GM19467 (cell line): ENCODE data around the gene SRGAP3.

Experiments used
- ATAC-seq: cut with Tn5 transposase; IDR thresholded peaks from one replicate; pipeline ENCODE4 v1.9.1; 2021; ENCODE audit warnings: mild to moderate bottlenecking, moderate library complexity; ENCODE audit not compliant: unreplicated experiment

SRGAP3 gene

DNA sequence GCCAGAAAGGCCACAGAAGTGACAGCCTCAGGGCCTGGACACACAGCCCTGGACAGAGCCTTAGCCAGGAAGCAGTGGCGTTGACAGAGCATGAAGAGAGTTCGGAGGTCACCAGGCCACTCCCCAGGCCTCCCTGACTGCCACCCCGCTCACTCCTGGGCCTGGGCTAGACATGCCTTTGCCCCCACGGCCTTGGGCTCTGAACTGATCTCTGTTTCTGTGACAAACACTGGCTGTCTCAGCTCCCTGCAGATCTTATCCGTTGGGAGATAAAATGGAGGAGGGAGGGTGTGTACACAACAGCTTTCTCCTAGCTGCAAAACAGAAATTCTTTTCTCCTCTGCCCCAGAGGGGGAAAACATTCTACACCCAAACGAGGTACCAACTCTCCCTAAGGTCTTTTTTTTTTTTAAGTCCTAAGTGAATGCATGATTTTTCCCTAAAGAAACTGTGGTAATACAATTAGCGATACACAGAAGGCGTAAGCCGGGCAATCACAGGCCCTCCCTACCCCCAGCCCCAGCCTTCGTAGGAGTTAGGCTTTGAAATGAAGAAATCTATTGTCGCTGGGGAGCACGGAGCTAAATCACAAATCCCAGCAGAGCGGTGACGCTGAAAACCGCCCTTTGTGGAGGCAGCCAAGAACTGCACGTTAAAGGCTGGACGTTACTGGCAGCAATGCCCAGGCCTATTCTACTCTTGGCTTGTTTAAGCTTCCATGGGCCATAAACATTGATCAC lies 45.0 kb downstream of the SRGAP3 start:
- no peak for ATAC-seq

DNA sequence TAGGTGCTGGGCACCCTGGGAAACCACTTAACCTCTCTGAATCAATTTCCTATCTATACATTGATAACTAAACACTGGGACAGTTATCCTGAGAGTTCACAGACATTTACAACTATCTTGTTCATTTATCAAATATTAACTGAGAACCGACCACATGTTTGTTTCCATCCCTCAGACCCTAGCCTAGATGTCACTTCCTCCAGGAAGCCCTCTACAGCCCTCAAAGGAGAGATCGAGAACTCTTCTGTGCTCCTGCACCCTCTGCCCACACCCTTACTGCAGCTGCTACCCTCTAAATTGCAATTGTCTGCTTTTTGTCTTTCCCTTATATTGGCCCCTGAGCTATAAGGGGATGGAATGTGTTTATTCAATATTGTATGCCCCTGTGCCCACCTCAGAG lies 46.1 kb downstream of the SRGAP3 start:
- ATAC-seq: no peak

DNA sequence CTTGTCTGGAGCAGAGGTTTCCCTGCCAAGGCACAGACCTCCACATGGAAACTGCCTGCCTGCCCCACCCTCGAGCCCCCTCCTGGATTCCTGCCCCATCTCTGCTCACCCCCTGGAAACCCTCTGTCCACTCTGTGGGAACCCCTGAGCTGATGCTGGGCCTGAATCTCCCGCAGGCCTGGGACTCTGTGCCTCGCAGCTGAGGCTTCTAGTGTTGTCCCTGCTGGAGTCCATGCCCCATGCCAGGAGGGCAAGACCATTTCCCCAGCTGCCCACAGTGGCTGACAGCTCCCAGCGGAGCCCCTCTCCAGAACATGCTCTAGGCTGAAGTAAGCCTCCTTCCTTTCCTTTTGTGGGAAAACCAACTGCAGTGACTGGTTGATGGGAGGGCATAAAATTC lies 46.9 kb downstream of the SRGAP3 start:
- ATAC-seq: no peak

DNA sequence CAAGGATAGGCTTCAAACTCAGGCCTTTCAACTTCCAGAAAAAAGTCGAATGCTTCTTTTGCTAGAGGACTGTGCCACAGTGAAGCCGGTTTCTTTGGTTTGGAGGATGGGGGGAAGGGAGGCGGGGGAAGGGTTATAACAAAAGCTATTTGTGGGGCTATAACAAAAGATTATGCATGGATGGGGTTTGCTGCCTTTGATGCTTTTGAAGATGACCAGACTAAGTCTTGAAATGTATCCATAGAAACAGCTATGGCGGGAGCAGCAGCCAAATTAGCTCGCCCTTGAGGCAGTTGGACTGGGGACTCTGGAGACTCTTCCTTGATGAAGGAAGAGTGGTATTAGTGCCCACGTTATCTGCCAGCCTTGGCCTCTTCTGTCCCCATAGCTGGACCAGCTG lies 47.5 kb downstream of the SRGAP3 start:
- no peak for ATAC-seq

DNA sequence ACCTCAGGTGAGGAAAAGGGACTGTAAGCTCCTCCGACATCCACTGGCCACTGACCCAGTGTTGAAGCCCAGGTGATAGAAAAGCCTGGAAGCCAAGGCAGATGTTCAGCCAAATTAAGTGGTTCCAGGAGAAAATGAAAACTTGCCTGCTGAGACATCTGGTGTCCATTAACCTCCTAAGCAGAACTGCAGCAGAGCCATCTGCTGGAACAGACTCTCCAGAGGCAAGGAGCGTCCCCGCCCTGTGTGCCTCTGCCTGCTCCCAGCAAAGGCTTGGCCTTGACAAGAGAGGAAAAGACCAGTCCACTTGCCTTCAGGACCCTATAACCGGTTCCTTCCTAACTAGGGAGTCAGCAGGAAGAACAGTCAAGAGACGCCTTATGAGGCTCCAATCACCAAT lies 48.2 kb downstream of the SRGAP3 start:
- ATAC-seq: no peak

DNA sequence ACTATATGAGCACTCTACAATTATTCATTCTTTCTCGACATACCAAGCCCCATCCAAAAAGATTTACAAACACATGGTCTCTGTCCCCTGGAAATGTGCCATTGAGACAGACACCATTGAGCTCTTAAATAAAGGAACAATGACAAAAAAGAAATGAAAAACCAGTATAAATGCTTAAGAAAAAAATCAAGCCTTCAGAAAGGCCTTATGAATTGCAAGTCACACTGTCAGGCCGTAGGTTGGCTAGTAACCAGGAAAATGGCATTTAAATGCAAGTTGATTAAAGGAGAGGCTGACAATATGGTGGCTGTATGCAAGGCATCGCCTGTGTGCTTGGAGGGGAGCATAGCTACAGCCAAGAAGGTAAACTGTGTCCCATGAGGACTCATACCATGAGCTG lies 49.7 kb downstream of the SRGAP3 start:
- no peak for ATAC-seq

DNA sequence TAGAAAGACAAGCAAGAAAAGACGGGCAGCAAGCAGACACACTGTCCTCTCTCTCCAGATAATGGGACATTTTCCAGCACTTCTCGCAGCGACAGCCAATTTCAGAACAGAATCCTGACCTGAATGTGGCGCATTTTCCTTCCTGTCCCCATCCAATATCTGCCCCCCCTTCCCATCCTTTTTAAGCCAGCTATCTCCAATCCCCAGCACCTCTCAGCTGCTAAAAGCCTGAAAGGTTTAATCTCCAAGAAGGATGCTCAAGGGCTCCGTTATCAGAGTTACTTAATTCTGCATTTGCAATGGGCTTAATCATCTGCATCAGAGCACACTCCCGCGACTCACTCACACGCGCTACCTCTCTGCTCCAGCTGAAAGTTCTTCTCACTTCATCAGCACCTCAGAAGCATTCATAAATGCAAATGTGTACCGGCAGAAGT lies 50.5 kb downstream of the SRGAP3 start:
- no peak for ATAC-seq

DNA sequence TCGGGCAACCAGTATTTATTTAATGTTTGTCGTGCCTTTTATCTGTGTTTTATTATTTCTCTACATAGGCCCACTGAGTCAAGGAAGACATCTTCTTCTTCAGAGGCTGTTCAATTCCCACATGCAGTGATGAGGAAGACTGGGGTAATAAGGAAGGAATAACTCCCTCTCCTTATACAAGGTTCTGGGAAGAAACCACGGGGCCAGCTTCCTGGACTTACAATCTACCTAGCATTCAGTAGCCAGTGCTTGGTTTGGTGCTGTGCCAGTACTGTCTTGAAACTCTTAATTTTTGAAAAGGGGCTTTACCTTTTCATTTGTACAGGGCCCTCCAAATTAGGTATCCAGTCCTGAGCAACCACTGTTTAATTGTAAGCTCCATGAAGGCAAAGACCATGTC lies 51.2 kb downstream of the SRGAP3 start:
- no peak for ATAC-seq

DNA sequence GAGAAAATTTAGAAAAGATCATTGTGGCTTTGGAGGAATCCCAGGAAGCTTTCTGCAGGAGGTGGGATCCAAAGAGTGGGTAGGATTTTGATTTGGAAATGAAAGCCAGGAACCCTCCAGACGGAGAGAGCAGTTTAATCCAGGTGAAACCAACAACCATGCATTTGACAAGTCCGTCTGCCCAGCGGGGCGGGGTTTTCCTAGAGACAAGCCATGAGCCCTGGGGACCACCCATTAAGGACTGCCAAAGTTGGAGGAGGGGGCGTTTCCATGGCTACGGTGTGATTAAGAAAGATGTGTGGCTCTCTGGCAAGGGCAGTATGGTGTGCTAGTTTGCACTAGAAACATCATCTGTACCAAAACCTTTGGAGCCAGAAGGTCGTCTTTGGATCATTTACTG lies 53.4 kb downstream of the SRGAP3 start:
- ATAC-seq: no peak

DNA sequence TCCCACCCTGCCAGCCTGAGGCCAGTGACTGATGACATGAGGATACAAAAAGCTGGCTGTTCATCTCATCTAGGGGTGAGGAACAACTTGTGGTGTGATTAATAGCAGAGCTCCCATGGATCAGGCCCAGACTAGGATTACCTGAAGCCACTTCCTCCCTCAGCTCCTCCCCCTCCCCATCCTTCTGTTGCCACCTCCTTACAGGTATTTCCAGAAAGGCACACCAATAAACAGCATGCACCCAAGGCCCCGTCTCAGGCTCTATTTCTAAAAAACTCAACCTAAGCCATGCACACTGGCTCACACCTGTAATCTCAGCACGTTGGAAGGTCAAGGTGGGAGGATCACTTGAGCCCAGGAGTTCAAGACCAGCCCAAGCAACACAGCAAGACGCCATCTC lies 54.1 kb downstream of the SRGAP3 start:
- ATAC-seq: no peak

DNA sequence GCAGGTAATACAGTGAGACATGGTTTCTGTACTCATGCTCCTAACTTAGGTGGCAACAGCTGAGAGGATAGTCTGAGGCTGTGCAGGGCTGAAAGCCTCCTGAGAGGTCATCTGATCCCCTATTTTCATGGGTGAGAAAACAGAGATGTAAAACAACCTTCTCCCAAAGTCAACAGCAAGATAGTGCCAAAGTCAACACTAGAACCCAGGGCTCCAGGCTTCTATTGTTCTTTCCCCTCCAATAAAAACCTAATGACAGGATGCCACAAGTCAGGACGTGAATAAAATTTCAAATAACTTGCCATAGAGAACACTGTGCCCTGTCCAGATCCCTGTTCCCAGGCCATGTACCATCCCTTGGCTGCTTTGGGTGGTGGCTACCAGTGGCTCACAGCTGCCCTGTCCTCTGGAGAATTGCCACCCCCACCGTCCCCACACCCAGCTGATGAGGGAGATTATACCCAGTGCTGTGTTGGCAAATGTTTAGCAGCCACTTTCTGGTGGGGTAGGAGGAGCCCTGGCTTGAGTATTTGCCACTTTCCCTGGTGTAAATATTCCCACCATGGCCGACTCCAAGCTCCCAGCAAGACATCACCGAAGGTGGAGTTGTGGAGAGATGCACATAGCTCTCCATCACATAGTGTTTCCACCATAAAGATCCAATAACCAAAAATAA lies 54.8 kb downstream of the SRGAP3 start:
- no peak for ATAC-seq

DNA sequence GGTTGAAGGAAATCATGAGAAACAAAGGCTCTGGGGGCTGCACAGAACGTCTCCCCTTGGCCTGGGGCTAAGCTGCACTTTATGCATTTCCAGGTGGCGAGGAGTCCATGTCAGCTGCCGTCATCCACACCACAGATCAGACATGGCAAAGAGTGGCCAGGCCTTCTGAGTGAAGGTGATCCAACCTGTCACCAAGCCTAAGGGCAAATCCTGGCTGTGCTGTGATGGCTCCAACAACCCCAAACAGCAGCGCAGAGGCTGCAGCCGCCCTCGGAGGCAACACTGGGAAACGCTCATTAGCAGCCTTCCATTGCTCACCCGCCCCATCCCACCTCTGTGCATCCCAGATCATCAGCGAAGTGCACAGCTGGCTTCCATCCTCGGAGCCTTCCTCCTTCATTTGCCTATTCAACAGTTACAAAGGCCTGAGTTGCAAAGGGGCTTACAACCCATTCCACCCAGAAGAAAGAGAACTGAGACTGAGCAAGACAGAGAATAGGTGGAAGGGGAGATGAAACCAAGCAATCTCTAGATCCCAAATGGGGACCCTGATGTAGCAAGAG lies 55.7 kb downstream of the SRGAP3 start:
- ATAC-seq: no peak

DNA sequence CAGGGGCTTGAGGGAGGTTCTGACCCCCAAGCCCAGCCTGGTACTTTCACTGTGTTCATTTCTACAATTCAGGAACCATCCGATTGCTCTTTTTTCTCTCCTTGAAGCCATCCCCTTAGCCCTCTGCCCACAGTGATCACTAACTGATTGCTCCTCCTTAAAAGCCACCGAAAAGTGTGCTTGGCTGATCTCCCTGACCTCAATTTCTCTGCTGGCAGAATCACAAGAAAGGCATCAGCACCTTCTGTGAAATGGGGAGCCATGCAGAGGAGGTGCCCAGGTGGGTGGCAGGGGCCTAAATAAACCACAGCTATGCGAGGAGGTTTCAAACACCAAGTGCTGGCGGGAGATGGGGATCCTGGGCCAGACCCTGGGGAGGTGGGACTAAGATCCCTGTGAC lies 56.2 kb downstream of the SRGAP3 start:
- ATAC-seq: no peak

DNA sequence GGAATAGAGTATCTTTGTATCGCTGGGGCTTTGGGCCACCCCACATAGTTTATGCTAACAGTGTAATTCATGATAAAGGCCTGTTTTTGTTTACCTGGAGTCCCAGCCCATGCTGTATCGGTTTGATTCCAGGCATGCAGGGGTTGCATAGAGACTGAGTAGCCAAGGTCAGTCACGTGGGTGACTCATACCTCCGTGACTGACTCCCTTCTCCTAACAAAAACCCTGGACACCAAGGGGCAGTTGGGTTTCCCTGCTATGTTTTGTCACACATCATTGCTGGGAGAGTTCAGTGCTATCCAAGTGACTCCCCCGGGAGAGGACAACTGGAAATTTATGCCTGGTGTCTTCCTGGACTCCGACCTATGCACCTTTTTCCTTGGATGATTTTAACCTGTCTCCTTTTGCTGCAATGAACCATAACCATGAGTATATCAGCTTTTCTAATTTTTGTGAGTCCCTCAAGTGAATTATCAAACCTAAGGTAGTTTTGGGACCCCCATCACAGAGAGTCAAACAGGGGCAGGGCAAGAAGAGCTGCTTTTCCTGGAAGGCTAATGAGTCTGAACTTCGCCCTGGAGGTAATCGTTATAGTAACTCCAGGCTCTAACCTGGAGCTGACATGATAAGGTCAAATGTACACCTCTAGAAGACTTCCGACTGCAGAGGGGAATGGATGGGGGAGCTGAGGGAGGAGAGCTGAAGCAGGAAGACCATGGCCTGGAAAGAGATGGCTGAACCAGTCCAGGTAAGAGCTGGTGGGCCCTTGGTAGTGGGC lies 57.0 kb downstream of the SRGAP3 start:
- no peak for ATAC-seq

DNA sequence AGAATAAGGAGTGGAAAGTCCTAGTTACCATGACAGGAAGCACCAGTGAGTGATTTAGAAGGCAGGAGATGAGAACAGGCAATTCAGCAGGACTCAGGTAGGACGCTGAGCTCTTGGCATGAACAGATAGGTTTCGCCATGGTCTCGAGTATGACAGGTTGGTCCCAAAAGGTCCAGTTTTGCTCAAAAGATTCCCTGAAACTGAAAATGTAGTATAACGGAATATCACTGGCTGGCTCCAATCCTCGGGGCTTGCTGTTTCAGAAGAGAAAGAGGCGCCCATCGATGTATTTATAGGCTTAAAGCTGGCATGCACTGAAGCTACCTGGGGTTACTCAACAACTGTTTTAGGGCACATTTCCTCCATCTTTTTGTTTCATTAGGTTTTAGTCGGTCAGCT lies 59.2 kb downstream of the SRGAP3 start:
- ATAC-seq: no peak

DNA sequence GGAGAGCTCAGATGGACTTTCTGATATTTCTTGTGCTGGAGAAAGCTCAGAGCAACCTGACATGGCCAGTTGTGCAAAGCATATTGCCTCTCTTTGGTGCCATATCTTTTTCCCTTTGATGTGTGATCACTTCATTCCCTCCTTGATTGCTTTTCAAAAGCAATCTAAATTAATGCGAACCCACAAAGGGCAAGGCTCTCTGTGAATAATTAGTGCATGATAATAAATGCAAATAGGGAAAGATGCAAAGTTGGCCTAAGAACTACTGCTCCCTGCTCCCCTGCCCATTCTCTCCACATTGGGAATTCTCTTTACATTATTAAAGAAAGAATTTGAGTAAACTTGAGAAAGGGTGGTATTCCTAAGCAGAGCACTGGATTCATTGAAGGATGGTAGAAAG lies 60.9 kb downstream of the SRGAP3 start:
- no peak for ATAC-seq

DNA sequence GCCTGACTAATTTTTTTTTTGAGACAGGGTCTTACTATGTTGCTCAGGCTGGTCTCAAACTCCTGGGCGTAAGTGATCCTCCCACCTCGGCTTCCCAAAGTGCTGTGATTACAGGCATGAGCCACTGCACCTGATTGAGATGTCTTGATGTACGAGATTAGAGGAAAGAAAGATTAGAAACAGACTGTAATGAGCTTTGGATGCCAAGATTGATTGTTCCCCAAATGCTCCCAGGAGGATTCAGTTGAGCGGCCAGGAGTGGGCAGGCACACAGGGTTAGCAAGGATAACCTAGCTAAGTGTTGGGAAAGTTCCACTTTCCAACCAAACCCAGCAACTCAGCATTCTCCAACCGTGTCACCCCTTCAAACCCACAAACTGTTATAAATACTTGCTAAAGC lies 63.7 kb downstream of the SRGAP3 start:
- no peak for ATAC-seq

DNA sequence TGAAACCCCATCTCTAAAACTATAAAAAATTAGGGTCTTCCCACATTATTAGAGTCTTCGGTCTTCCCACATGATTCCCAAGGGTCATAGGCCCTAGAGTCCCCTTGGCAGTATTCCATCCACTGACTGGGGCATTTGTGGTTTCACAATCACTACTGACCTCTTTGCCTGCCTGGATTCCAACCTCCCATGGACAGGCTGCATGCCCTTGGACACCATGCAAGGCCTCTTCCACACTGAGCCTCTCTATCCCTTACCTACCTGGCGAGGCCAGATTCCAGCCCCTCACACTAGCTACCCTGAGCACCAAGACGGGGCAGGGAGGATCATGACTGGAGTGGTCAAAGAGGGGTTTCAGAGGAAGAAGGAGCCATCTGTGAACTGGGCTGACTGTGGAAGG lies 64.4 kb downstream of the SRGAP3 start:
- ATAC-seq: no peak

DNA sequence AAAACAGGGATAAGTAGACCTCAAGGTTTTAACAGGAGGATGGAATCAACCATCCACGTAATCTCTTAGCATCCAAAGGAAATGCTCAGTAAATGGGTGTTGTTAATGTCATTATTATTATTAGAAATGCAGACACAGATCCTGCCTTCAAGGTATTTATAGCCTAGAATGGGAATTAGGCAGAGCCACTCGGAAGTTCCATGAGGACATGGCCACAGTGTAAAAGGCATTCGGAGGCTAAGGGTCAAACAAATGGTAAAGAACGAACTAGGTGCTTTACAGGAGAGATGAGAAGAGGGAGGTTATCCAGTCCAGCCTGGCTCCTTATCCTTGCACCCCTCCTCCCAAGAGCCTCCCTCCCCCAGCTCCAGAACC lies 65.0 kb downstream of the SRGAP3 start:
- ATAC-seq: no peak

DNA sequence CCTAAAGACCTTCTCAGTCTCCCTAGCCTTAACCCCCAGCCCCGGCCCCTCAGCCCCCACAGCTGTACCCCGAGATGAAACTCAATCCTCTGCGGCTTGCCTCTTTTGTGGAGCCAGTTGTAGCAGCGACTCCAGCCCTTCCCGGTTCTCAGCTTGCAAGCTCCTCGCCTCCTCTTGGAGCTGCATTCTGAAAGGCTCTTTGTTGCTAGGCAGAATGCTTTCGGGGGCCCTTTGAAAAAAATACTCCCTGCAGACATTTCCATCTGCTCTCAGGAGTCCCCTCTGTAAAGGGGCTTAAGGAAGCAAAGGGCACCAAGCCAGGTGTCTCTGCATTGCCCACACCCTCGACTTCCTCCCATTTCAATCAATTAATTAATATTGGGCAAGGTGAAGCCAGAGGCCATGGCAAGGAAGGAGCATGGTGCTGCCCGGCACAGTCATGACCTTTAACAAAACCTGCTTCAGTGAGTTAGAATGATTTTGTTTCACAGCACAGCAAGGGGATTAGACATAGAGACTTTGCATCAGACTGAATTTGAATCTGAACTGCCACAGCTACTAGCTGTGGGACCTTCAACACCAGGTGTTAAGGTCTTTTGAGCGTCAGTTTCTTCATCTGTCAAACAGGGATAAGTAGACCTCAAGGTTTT lies 65.5 kb downstream of the SRGAP3 start:
- ATAC-seq: no peak

DNA sequence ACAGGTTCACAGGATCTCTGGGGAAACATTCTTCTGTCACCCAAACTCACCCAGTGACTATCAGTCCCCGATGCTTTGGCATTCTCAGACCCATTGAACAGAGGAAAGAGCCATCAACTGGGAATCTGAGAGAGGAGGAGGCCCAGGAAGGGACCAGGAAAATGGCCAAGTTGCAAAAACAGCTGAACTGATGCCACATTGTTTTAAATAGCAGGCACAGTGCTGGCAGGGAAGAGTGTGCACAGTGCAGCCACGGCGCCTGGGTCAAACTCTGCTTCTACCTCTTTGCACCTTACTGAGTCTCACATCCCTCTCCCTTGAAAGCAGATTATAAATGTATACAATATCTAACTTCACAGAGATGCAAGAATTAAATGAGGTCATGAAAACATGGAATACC lies 66.4 kb downstream of the SRGAP3 start:
- no peak for ATAC-seq
